Stimulated activated CD8-positive, alpha-beta memory T cell treated with anti-CD3 and anti-CD28 coated beads, Interleukin-7, amount 100 ng/mL, for 48 hours (primary cell): Measurements from ENCODE around the gene MAP3K20.
"Not testable (repeated sequence)": the region's sequence is repeated elsewhere in the genome, so short reads cannot be mapped to it uniquely, and the experiment has no call there.

Experiments used
- DNase-seq, 2 donors: peaks; one replicate each; pipeline ENCODE4 v3.0.0-alpha.2; 2020; ENCODE audit warnings: low read depth in 1 of 2; ENCODE audit errors: extremely low read depth in 1 of 2

Gene MAP3K20

GRCh38 chr2:173305303-173305702 lies 229.7 kb downstream of the MAP3K20 start:
- no peak for DNase-seq

- no peak for DNase-seq
Measured at GRCh38 chr2:173307293-173307692, 231.6 kb downstream of the MAP3K20 start.

DNA sequence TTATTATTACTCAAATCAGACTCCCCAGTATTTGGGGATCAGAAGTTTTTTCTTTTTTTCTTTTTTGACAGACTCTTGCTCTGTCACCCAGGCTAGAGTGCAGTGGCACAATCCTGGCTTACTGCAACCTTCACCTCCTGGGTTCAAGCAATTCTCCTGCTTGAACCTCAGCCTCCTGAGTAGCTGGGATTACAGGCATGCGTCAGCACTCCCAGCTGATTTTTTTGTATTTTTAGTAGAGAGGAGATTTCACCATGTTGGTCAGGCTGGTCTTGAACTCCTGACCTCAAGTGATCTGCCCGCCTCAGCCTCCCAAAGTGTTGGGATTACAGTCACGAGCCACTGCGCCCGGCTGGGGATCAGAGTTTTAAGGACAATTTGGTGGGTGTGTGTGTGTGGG lies 233.7 kb downstream of the MAP3K20 start:
- not testable (repeated sequence) for DNase-seq

- no peak for DNase-seq
Measured at GRCh38 chr2:173311844-173312606, 236.4 kb downstream of the MAP3K20 start.
